IMR-90 (cell line): Measurements from ENCODE around the gene CALY. TPM values are rescaled to one million over a fixed set of nuclear protein-coding genes. Genes with fewer than 3 reads are reported as not detected.

ENCODE experiments used
- ATAC-seq: fragments of 200-7000 bp; cut with Tn5 transposase; 2 replicates; pipeline ENCODE4 v1.9.1; 2020; ENCODE audit warnings: low read depth, mild to moderate bottlenecking, moderate library complexity
- BruUV-seq: library from RNA; stranded (reverse); fragments of 400-500 nt; replicated peaks from 2 replicates; lab custom pipeline; 2021; lab: Mats Ljungman, UMichigan
- CTCF ChIA-PET: fragments of 300-600 bp; formaldehyde crosslinking; extraction: SDS; loops from one replicate; lab custom pipeline; 2021; ENCODE audit warnings: antibody characterized with exemption; lab: Yijun Ruan, JAX
- POLR2A ChIA-PET: fragments of 300-600 bp; sonication (Branson Sonifier 250); formaldehyde crosslinking; loops from one replicate; lab custom pipeline; 2022; ENCODE audit warnings: antibody characterized with exemption; ENCODE audit not compliant: unreplicated experiment; lab: Charles Lee
- DNase-seq: peaks from one replicate; pipeline ENCODE4 v3.0.0; 2013
- H2AFZ ChIP-seq: replicated peaks from 2 replicates; pipeline ENCODE3; 2013; ENCODE audit warnings: low read length, mild to moderate bottlenecking; ENCODE audit not compliant: poor library complexity
- H2AK5ac ChIP-seq: 2 replicates; pipeline ENCODE4 v1.6.1; 2013; ENCODE audit warnings: low read depth, low read length, inconsistent platforms
- H2AK9ac ChIP-seq: replicated peaks from 2 replicates; pipeline ENCODE3; 2013; ENCODE audit warnings: mild to moderate bottlenecking, low read depth, low read length, moderate library complexity; ENCODE audit not compliant: poor library complexity
- H2BK120ac ChIP-seq: 2 replicates; pipeline ENCODE4 v1.6.1; 2013; ENCODE audit warnings: low read depth, low read length, inconsistent platforms
- H2BK15ac ChIP-seq: 3 replicates; pipeline ENCODE4 v1.6.1; 2013; ENCODE audit warnings: low read depth, low read length, inconsistent platforms
- H2BK20ac ChIP-seq: 2 replicates; pipeline ENCODE4 v1.6.1; 2013; ENCODE audit warnings: low read depth, mild to moderate bottlenecking, inconsistent platforms, low read length, moderate library complexity
- H2BK5ac ChIP-seq: 2 replicates; pipeline ENCODE4 v1.6.1; 2013; ENCODE audit warnings: mild to moderate bottlenecking, low read depth, low read length, inconsistent platforms; ENCODE audit not compliant: poor library complexity, severe bottlenecking
- H3K14ac ChIP-seq: replicated peaks from 2 replicates; pipeline ENCODE4 v1.6.1; 2013; ENCODE audit warnings: low read depth, low read length, inconsistent platforms
- H3K18ac ChIP-seq: 2 replicates; pipeline ENCODE4 v1.6.1; 2013; ENCODE audit warnings: low read depth, low read length, control low read depth
- H3K23ac ChIP-seq: 2 replicates; pipeline ENCODE4 v1.6.1; 2013; ENCODE audit warnings: low read depth, low read length, inconsistent platforms
- H3K27ac ChIP-seq: 2 replicates; pipeline ENCODE4 v1.5.1; 2013; ENCODE audit warnings: mild to moderate bottlenecking, control low read depth, low read length; ENCODE audit not compliant: insufficient read depth
- H3K27me3 ChIP-seq: 2 replicates; pipeline ENCODE4 v1.6.1; 2013; ENCODE audit warnings: low read length; ENCODE audit not compliant: control insufficient read depth, insufficient read depth
- H3K36me3 ChIP-seq: 2 replicates; pipeline ENCODE4 v1.6.1; 2013; ENCODE audit warnings: low read length, mixed read lengths; ENCODE audit not compliant: control insufficient read depth, insufficient read depth
- H3K4ac ChIP-seq: 2 replicates; pipeline ENCODE4 v1.6.1; 2013; ENCODE audit warnings: low read depth, low read length, inconsistent platforms
- H3K4me1 ChIP-seq: 2 replicates; pipeline ENCODE4 v1.6.1; 2013; ENCODE audit warnings: low read length, mixed read lengths; ENCODE audit not compliant: control insufficient read depth, insufficient read depth
- H3K4me2 ChIP-seq: 2 replicates; pipeline ENCODE4 v1.6.1; 2013; ENCODE audit warnings: low read depth, mild to moderate bottlenecking, control low read depth, low read length, moderate library complexity
- H3K4me3 ChIP-seq: 2 replicates; pipeline ENCODE4 v1.5.1; 2013; ENCODE audit warnings: low read depth, mild to moderate bottlenecking, control low read depth, low read length, moderate library complexity; ENCODE audit not compliant: insufficient read depth
- H3K56ac ChIP-seq: 2 replicates; pipeline ENCODE4 v1.6.1; 2013; ENCODE audit warnings: low read length, inconsistent platforms; ENCODE audit not compliant: insufficient read depth; ENCODE audit errors: extremely low read depth
- H3K79me1 ChIP-seq, 2 experiments: 2 replicates each; pipeline ENCODE4 v1.6.1; 2013; ENCODE audit warnings: low read length in 2 of 2, inconsistent platforms in 1 of 2, low read depth in 1 of 2
- H3K9ac ChIP-seq: 2 replicates; pipeline ENCODE4 v1.6.1; 2013; ENCODE audit warnings: low read depth, low read length, control low read depth
- H3K9me1 ChIP-seq: 2 replicates; pipeline ENCODE4 v1.6.1; 2013; ENCODE audit warnings: low read length, inconsistent platforms; ENCODE audit not compliant: insufficient read depth
- H3K9me3 ChIP-seq: 2 replicates; pipeline ENCODE4 v1.6.1; 2013; ENCODE audit warnings: low read length; ENCODE audit not compliant: control insufficient read depth, insufficient read depth
- H4K20me1 ChIP-seq: 2 replicates; pipeline ENCODE4 v1.6.1; 2013; ENCODE audit warnings: low read length, inconsistent platforms; ENCODE audit not compliant: insufficient read depth
- H4K5ac ChIP-seq: 2 replicates; pipeline ENCODE4 v1.6.1; 2013; ENCODE audit warnings: mild to moderate bottlenecking, low read depth, low read length, control low read depth
- H4K8ac ChIP-seq, 2 experiments: 2 replicates each; pipeline ENCODE4 v1.6.1; 2013; ENCODE audit warnings: low read depth in 2 of 2, low read length in 2 of 2, control low read depth in 1 of 2, inconsistent platforms in 1 of 2
- H4K91ac ChIP-seq: 2 replicates; pipeline ENCODE4 v1.6.1; 2013; ENCODE audit warnings: low read depth, low read length, inconsistent platforms; ENCODE audit not compliant: insufficient read depth
- BHLHE40 ChIP-seq: fragments of 150-350 bp; IDR thresholded peaks from 2 replicates; pipeline ENCODE4 v1.6.1; 2016; ENCODE audit warnings: mild to moderate bottlenecking, low read depth, low read length
- CEBPB ChIP-seq: IDR thresholded peaks from 2 replicates; pipeline ENCODE4 v1.6.1; 2012; ENCODE audit warnings: low read depth, low read length, improper control_type of control experiment
- CHD1 ChIP-seq: IDR thresholded peaks from 2 replicates; pipeline ENCODE4 v1.6.1; 2012; ENCODE audit warnings: low read depth, low read length, improper control_type of control experiment
- FOS ChIP-seq: fragments of 150-350 bp; IDR thresholded peaks from 2 replicates; pipeline ENCODE4 v1.6.1; 2016; ENCODE audit warnings: low read depth, low read length
- MAFK ChIP-seq: IDR thresholded peaks from 2 replicates; pipeline ENCODE4 v1.6.1; 2012; ENCODE audit warnings: low read depth, low read length, improper control_type of control experiment
- MAZ ChIP-seq: IDR thresholded peaks from 2 replicates; pipeline ENCODE4 v1.6.1; 2012; ENCODE audit warnings: low read depth, mild to moderate bottlenecking, low read length, improper control_type of control experiment, moderate library complexity, borderline replicate concordance
- MXI1 ChIP-seq: IDR thresholded peaks from 2 replicates; pipeline ENCODE4 v1.6.1; 2012; ENCODE audit warnings: low read depth, mild to moderate bottlenecking, low read length, moderate library complexity, borderline replicate concordance
- NFE2L2 ChIP-seq: fragments of 150-350 bp; IDR thresholded peaks from 2 replicates; pipeline ENCODE4 v1.6.1; 2016; ENCODE audit warnings: low read depth, mild to moderate bottlenecking, low read length
- POLR2A ChIP-seq: IDR thresholded peaks from 2 replicates; pipeline ENCODE4 v1.6.1; 2012; ENCODE audit warnings: mild to moderate bottlenecking, low read depth, low read length
- RAD21 ChIP-seq: IDR thresholded peaks from 2 replicates; pipeline ENCODE4 v1.6.1; 2012; ENCODE audit warnings: low read length, improper control_type of control experiment
- RCOR1 ChIP-seq: IDR thresholded peaks from 2 replicates; pipeline ENCODE4 v1.6.1; 2012; ENCODE audit warnings: mild to moderate bottlenecking, low read length, improper control_type of control experiment; ENCODE audit not compliant: insufficient replicate concordance
- RFX5 ChIP-seq: IDR thresholded peaks from 2 replicates; pipeline ENCODE4 v1.8.0; 2012; ENCODE audit warnings: low read depth, mild to moderate bottlenecking, low read length, moderate library complexity
- SMC3 ChIP-seq: fragments of 150-350 bp; IDR thresholded peaks from 2 replicates; pipeline ENCODE4 v1.6.1; 2016; ENCODE audit warnings: low read depth, mild to moderate bottlenecking, antibody characterized with exemption, low read length, moderate library complexity
- WGBS, 2 experiments: methylation state at CpG; one replicate each; pipeline versions ENCODE4 v1.1.5 to v1.1.7; 2013; ENCODE audit warnings: missing lambda C conversion rate in 2 of 2; ENCODE audit not compliant: insufficient read length in 1 of 2; ENCODE audit errors: extremely low coverage in 2 of 2; 5-methylcytosine and 5-hydroxymethylcytosine counted together
- dilution Hi-C: fragments of 300-500 bp; cut with HindIII; formaldehyde crosslinking; loops from one replicate; pipeline ENCODE4 v1.14.3; 2018; ENCODE audit warnings: low sequenced_read_pairs; ENCODE audit not compliant: unreplicated experiment
- in situ Hi-C: fragments of 300-500 bp; cut with MboI; formaldehyde crosslinking; loops from 3 replicates; pipeline ENCODE4 v1.14.3; 2019; ENCODE audit warnings: low sequenced_read_pairs, inconsistent platforms, mixed read lengths
- intact Hi-C: fragments of 100-400 bp; cut with micrococcal nuclease; formaldehyde crosslinking; loops from 2 replicates; pipeline ENCODE4 v1.10.0; 2022
- polyA plus RNA-seq, 3 experiments: library from polyadenylated mRNA; depleted of rRNA; stranded (reverse); fragments of >200 nt; gene quantifications; 2 replicates each; pipeline ENCODE4 v1.2.3, GENCODE V29; 2012; ENCODE audit warnings: low replicate concordance in 1 of 3
- total RNA-seq: library from RNA; depleted of rRNA; stranded (reverse); fragments of >200 nt; gene quantifications from 2 replicates; pipeline ENCODE4 v1.2.3, GENCODE V29; 2012
- TF ChIP-seq, protein P1 (sequence below): conservative IDR thresholded peaks from 2 replicates; pipeline ENCODE4 v1.5.1; 2012; ENCODE audit warnings: mild to moderate bottlenecking, low read depth, low read length, improper control_type of control experiment
- TF ChIP-seq, protein P2 (sequence below): fragments of 150-350 bp; IDR thresholded peaks from 2 replicates; pipeline ENCODE4 v1.6.1; 2017; ENCODE audit warnings: mild to moderate bottlenecking, antibody characterized with exemption, low read length, low read depth
- TF ChIP-seq, protein P3 (sequence below): fragments of 150-350 bp; IDR thresholded peaks from 2 replicates; pipeline ENCODE4 v1.6.1; 2016; ENCODE audit warnings: low read depth, mild to moderate bottlenecking, low read length, moderate library complexity, borderline replicate concordance

Gene CALY
- total and polyA plus RNA-seq, 2 of the 4 experiments (the other 2 are of a cell fraction), result 0.34 TPM; not detected in 1

DNA sequence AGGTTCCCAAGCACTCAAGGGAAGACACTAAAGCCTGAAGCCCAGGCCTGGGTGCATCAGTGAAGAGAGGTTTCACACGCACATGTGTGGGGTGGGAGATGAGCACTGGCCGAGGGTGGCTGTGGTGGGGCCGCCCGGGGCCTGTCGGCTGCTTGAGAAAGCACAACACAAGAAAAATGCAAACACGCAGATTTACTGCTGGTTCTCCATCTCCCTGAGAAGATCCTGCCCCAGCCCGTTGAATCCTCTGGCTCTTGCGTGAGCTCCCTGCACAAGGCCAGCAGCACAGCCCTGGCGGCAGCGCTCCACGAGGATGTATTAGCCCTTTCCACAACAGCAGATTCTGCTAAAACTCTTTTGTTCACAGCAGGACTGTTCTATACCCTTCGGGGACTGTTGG lies 21.8 kb downstream of the CALY start:
- BruUV-seq, result no TSS peak
- intact Hi-C loops, result no loop called here
- no peak for ATAC-seq

More for the DNA sequence above, 21.8 kb downstream of the CALY start:
- no peak overlapping the region for H4K8ac ChIP-seq
- no peak overlapping the region for H2AK9ac ChIP-seq
- no peaks in the 10 kb centered on the region for H3K4me1 ChIP-seq
- ChIA-PET CTCF (interaction anchor here (0.7 kb wide), 1 partner anchor 14 kb away, joined by 3 read pairs; no protein-coding TSS in a partner anchor), POLR2A (no interaction called here)
- in situ Hi-C loops, result no loop called here
- no peak for DNase-seq
- no peaks in the 10 kb centered on the region for H3K79me1 ChIP-seq
- H3K18ac ChIP-seq, result no peak overlapping the region
- no peak overlapping the region for H2AFZ ChIP-seq
- H3K9me3 ChIP-seq, result no peaks in the 10 kb centered on the region
- no peak overlapping the region for H2AK5ac ChIP-seq
- no peak overlapping the region for H3K14ac ChIP-seq
- H3K9ac ChIP-seq, result no peak overlapping the region
- no peak overlapping the region for H2BK120ac ChIP-seq
- H4K5ac ChIP-seq, result no peak overlapping the region
- H3K27me3 ChIP-seq, result no peaks in the 10 kb centered on the region; the same call in 1 of the 2 replicates
- H3K4ac ChIP-seq, result no peak overlapping the region
- no peak overlapping the region for H3K4me3 ChIP-seq
- peaks cover 14% of the 10 kb centered on the region; the same call in 1 of the 2 replicates for H3K36me3 ChIP-seq
- TF ChIP-seq RFX5 (no peak), FOS (no peak), BHLHE40 (no peak), NFE2L2 (no peak), MXI1 (no peak), CHD1 (no peak), POLR2A (no peak), RAD21 (no peak), MAFK (no peak), RCOR1 (no peak), MAZ (no peak), CEBPB (no peak), SMC3 (no peak)
- TF ChIP-seq, protein P1, sequence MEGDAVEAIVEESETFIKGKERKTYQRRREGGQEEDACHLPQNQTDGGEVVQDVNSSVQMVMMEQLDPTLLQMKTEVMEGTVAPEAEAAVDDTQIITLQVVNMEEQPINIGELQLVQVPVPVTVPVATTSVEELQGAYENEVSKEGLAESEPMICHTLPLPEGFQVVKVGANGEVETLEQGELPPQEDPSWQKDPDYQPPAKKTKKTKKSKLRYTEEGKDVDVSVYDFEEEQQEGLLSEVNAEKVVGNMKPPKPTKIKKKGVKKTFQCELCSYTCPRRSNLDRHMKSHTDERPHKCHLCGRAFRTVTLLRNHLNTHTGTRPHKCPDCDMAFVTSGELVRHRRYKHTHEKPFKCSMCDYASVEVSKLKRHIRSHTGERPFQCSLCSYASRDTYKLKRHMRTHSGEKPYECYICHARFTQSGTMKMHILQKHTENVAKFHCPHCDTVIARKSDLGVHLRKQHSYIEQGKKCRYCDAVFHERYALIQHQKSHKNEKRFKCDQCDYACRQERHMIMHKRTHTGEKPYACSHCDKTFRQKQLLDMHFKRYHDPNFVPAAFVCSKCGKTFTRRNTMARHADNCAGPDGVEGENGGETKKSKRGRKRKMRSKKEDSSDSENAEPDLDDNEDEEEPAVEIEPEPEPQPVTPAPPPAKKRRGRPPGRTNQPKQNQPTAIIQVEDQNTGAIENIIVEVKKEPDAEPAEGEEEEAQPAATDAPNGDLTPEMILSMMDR, result no peak
- TF ChIP-seq, protein P2, sequence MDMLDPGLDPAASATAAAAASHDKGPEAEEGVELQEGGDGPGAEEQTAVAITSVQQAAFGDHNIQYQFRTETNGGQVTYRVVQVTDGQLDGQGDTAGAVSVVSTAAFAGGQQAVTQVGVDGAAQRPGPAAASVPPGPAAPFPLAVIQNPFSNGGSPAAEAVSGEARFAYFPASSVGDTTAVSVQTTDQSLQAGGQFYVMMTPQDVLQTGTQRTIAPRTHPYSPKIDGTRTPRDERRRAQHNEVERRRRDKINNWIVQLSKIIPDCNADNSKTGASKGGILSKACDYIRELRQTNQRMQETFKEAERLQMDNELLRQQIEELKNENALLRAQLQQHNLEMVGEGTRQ, result no peak
- TF ChIP-seq, protein P3, sequence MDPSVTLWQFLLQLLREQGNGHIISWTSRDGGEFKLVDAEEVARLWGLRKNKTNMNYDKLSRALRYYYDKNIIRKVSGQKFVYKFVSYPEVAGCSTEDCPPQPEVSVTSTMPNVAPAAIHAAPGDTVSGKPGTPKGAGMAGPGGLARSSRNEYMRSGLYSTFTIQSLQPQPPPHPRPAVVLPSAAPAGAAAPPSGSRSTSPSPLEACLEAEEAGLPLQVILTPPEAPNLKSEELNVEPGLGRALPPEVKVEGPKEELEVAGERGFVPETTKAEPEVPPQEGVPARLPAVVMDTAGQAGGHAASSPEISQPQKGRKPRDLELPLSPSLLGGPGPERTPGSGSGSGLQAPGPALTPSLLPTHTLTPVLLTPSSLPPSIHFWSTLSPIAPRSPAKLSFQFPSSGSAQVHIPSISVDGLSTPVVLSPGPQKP, result no peak
- WGBS, 2 experiments, result 89% methylated on average over 8 of the region's 12 CpGs; no CpG with 5 or more reads in 1 of the 2 experiments
- no peak overlapping the region for H4K91ac ChIP-seq
- H3K27ac ChIP-seq, result no peak overlapping the region
- H2BK20ac ChIP-seq, result no peak overlapping the region
- no peak overlapping the region for H3K56ac ChIP-seq
- H3K4me2 ChIP-seq, result no peak overlapping the region
- dilution Hi-C loops, result no loop called here
- H2BK5ac ChIP-seq, result no peak overlapping the region
- peaks cover 3% of the 10 kb centered on the region; the same call in 1 of the 2 replicates for H3K9me1 ChIP-seq
- no peak overlapping the region for H2BK15ac ChIP-seq
- no peaks in the 10 kb centered on the region for H4K20me1 ChIP-seq
- H3K23ac ChIP-seq, result no peak overlapping the region
